NT2/D1 (cell line): Measurements from ENCODE around the gene FAM47B.

Experiments
- DNase-seq: peaks from one replicate; pipeline ENCODE4 v3.0.0-alpha.2; 2011; ENCODE audit warnings: low read depth, low spot score
- H3K27me3 ChIP-seq: 2 replicates; pipeline ENCODE4 v1.6.0; 2011; ENCODE audit warnings: mild to moderate bottlenecking; ENCODE audit not compliant: insufficient read length, insufficient read depth
- H3K36me3 ChIP-seq: 2 replicates; pipeline ENCODE4 v1.6.1; 2011; ENCODE audit warnings: mild to moderate bottlenecking, low read length, mixed read lengths; ENCODE audit not compliant: insufficient read depth, insufficient read length
- H3K4me1 ChIP-seq: 2 replicates; pipeline ENCODE4 v1.5.1; 2011; ENCODE audit not compliant: insufficient read depth, insufficient read length
- H3K4me3 ChIP-seq: 2 replicates; pipeline ENCODE4 v1.5.1; 2011; ENCODE audit warnings: low read depth; ENCODE audit not compliant: insufficient read length
- H3K9ac ChIP-seq: 2 replicates; pipeline ENCODE4 v1.6.0; 2011; ENCODE audit warnings: low read depth; ENCODE audit not compliant: insufficient read length
- H3K9me3 ChIP-seq: 2 replicates; pipeline ENCODE4 v1.5.1; 2011; ENCODE audit warnings: mild to moderate bottlenecking, low read length; ENCODE audit not compliant: insufficient read depth
- SUZ12 ChIP-seq: IDR thresholded peaks from 2 replicates; pipeline ENCODE4 v1.6.1; 2011; ENCODE audit not compliant: insufficient read length, insufficient read depth; ENCODE audit errors: extremely low read depth
- YY1 ChIP-seq: IDR thresholded peaks from 2 replicates; pipeline ENCODE4 v1.6.1; 2011; ENCODE audit not compliant: insufficient read length, insufficient read depth
- ZNF274 ChIP-seq: IDR thresholded peaks from 2 replicates; pipeline ENCODE4 v1.6.1; 2011; ENCODE audit warnings: mild to moderate bottlenecking, low read depth, low read length

Gene FAM47B

GRCh38 chrX:34942496-34942895 lies at the start of gene FAM47B:
TSS of gene FAM47B (plus strand) at chrX:34942796. CDS start at chrX:34942832, 36 bp downstream.
- no peaks in the 10 kb centered on the region for H3K4me1 ChIP-seq
- no peaks in the 10 kb centered on the region for H3K9me3 ChIP-seq
- H3K36me3 ChIP-seq: no peaks in the 10 kb centered on the region
- no peak within 1 kb of the TSS for H3K4me3 ChIP-seq
- no peaks in the 10 kb centered on the region for H3K27me3 ChIP-seq
- TF ChIP-seq SUZ12 (no peak), YY1 (no peak), ZNF274 (no peak)
- DNase-seq: no peak
- H3K9ac ChIP-seq: no peak within 1 kb of the TSS

- H3K9ac ChIP-seq: no peak overlapping the region
- no peak for DNase-seq
- no peaks in the 10 kb centered on the region for H3K36me3 ChIP-seq
- H3K27me3 ChIP-seq: no peaks in the 10 kb centered on the region
- TF ChIP-seq SUZ12: no peak
- TF ChIP-seq YY1: no peak
- no peak for TF ChIP-seq ZNF274
- no peaks in the 10 kb centered on the region for H3K4me1 ChIP-seq
- no peaks in the 10 kb centered on the region for H3K9me3 ChIP-seq
- no peak overlapping the region for H3K4me3 ChIP-seq
These were observed 48.9 kb upstream of the FAM47B start for GRCh38 chrX:34893741-34894140.

GRCh38 chrX:34900691-34901090 lies 41.9 kb upstream of the FAM47B start:
- DNase-seq: no peak
- H3K36me3 ChIP-seq: no peaks in the 10 kb centered on the region

GRCh38 chrX:34901761-34902160 lies 40.8 kb upstream of the FAM47B start:
- H3K9me3 ChIP-seq: no peaks in the 10 kb centered on the region
- DNase-seq: no peak
- TF ChIP-seq YY1 (no peak), ZNF274 (no peak), SUZ12 (no peak)
- no peaks in the 10 kb centered on the region for H3K4me1 ChIP-seq
- no peaks in the 10 kb centered on the region for H3K36me3 ChIP-seq
- H3K27me3 ChIP-seq: no peaks in the 10 kb centered on the region
- H3K9ac ChIP-seq: no peak overlapping the region
- H3K4me3 ChIP-seq: no peak overlapping the region

More at GRCh38 chrX:34900691-34901090, 41.9 kb upstream of the FAM47B start:
- no peak overlapping the region for H3K9ac ChIP-seq
- TF ChIP-seq YY1 (no peak), SUZ12 (no peak), ZNF274 (no peak)
- H3K4me1 ChIP-seq: no peaks in the 10 kb centered on the region
- H3K27me3 ChIP-seq: no peaks in the 10 kb centered on the region
- H3K9me3 ChIP-seq: no peaks in the 10 kb centered on the region
- H3K4me3 ChIP-seq: no peak overlapping the region

DNA sequence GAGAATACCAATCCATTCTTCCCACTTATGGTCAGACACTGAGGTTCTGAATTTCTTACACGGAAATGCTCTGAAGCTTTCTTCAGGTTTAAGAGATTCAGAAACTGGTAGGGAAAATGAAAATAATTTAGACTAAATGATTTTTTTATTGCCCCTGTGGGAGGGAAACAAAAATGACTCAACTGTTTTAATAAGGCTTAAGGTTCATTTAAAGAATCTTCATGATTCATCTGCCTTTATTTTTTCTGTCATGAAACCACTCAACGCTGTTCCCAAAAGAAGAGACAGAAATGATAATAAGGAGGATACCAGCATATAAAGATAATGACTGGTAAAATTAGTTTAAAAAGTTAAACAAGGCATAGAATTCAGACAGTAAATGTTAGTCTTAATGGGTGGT lies 39.3 kb upstream of the FAM47B start:
- no peaks in the 10 kb centered on the region for H3K36me3 ChIP-seq
- H3K4me3 ChIP-seq: no peak overlapping the region
- no peak overlapping the region for H3K9ac ChIP-seq
- H3K27me3 ChIP-seq: no peaks in the 10 kb centered on the region
- H3K9me3 ChIP-seq: no peaks in the 10 kb centered on the region
- DNase-seq: no peak
- no peak for TF ChIP-seq ZNF274
- no peak for TF ChIP-seq SUZ12
- no peak for TF ChIP-seq YY1
- H3K4me1 ChIP-seq: no peaks in the 10 kb centered on the region

DNA sequence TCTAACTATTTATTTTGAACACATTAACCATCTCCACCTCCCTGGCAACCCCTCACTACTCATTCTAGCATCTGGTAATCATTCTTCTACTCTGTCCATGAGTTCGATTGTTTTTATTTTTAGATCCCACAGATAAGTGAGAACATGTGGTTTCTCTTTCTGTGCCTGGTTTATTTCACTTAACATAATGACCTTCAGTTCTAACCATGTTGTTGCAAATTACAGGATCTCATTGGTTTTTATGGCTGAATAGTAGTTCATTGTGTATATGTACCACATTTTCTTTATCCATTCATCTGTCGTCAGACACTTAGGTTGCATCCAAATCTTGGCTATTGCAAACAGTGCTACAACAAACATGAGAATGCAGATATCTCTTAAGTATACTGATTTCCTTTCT lies 33.4 kb upstream of the FAM47B start:
- Histone ChIP-seq H3K4me1 (no peaks in the 10 kb centered on the region), H3K27me3 (no peaks in the 10 kb centered on the region), H3K4me3 (no peak overlapping the region), H3K9ac (no peak overlapping the region), H3K9me3 (no peaks in the 10 kb centered on the region), H3K36me3 (no peaks in the 10 kb centered on the region)
- DNase-seq: no peak
- no peak for TF ChIP-seq ZNF274
- TF ChIP-seq YY1: no peak
- no peak for TF ChIP-seq SUZ12

DNA sequence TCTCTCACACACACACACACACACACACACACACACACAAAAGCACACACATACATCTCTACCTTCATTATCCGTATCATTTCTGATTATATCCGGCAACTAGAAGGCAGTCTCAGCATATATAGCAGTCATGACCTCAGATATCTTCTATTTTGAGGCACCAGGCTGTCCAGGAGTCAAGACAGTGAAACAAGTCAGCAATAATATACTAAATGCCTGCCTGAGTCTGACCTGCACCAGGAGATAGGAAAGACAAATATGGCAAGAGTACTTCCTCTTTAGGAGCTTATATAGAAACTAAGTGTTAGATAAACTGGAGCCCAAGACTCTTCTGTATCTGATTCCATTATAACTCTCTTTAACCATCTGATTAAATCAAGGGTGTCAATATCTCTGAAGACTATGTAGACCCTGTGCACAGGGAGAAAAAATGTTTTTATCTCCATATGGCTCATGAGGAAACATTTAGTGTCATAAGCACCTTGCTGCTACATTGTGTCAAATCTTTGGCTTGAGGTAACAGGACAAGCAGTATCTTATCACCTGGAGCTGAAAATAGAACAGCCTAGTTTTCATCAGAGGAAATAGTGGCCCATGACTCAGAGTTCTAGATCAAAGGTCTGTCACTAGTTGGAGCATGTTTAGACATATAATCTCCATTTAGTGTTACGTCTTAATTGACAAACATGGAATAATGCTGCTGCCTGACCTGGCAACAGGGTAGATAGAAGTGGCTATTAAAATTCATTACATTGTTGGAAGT lies 27.0 kb upstream of the FAM47B start:
- no peak for TF ChIP-seq ZNF274
- no peak for TF ChIP-seq YY1
- TF ChIP-seq SUZ12: no peak
- H3K4me1 ChIP-seq: no peaks in the 10 kb centered on the region
- no peaks in the 10 kb centered on the region for H3K27me3 ChIP-seq
- H3K9ac ChIP-seq: no peak overlapping the region
- H3K36me3 ChIP-seq: no peaks in the 10 kb centered on the region
- H3K4me3 ChIP-seq: no peak overlapping the region
- DNase-seq: no peak
- no peaks in the 10 kb centered on the region for H3K9me3 ChIP-seq
